Gastroesophageal sphincter (tissue), 2 donors: ENCODE measurements around the gene SCG3.

Experiments used
- EP300 ChIP-seq: sonication (generic); formaldehyde crosslinking; IDR thresholded peaks from one replicate; pipeline ENCODE4 v1.6.1; 2017; ENCODE audit warnings: antibody characterized with exemption, mild to moderate bottlenecking
- POLR2A ChIP-seq, 2 donors: fragments of 450-650 bp; IDR thresholded peaks; one replicate each; pipeline ENCODE4 v1.6.1; 2017; ENCODE audit warnings: antibody characterized with exemption in 2 of 2, mild to moderate bottlenecking in 2 of 2, moderate library complexity in 1 of 2

DNA sequence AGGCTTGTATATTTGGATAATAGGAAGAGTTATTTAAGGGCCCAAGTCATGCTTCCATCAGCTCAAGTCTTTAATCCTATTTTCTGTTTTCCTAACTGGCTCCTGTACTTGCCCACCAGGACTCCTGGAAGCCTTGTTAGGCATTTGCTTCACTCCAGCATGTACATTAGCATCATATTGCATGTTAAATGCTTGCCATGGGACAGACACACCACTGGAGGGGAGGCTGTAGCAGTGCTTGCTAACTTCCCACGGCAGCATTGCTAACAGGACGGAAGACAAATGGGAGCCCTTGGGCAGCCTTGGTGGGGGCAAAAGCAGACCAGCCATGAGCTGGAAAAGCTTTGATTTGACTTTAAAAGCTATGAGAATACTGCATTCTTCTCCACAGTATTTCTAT, 76.1 kb downstream of the SCG3 start:
- TF ChIP-seq POLR2A (IDR thresholded peaks at IDR 0.05) (no peak), EP300 (no peak)
